Measurements from ENCODE around the gene SNX15. TPM values are rescaled to one million over a fixed set of nuclear protein-coding genes. Genes with fewer than 3 reads are reported as not detected.
"Not testable (repeated sequence)": the region's sequence is repeated elsewhere in the genome, so short reads cannot be mapped to it uniquely, and the experiment has no call there.

Gene SNX15
- total RNA-seq, 2 donors from 2014 or later: 17.2 to 20.1 TPM

GRCh38 chr11:65013130-65013887 lies 13.9 kb upstream of the SNX15 start:
- intact Hi-C loops (cut with DNase I): loop anchor here in 1 of 2 donors (5.0 kb wide), 1 partner anchor 104 kb away; the partner anchor contains the start of gene ZNHIT2
- ATAC-seq (peak; percentile 92 to 93), DNase-seq (peak; percentile 94)

GRCh38 chr11:65013888-65014725 lies 13.1 kb upstream of the SNX15 start, which contains the start of gene ARL2:
Gene ARL2 (plus strand): TSS chr11:65014160. CDS start chr11:65014208, 48 bp downstream.
- DNase-seq (peak; percentile 96), ATAC-seq (peak; percentile 95)
- intact Hi-C loops (cut with DNase I): loop anchor here in 1 of 2 donors (5.0 kb wide), 1 partner anchor 103 kb away; the partner anchor contains the start of gene ZNHIT2

GRCh38 chr11:65014726-65015227 lies 12.5 kb upstream of the SNX15 start:
- intact Hi-C loops (cut with DNase I): loop anchor here in 1 of 2 donors (5.0 kb wide), 1 partner anchor 103 kb away; the partner anchor contains the start of gene ZNHIT2
- no peak for DNase-seq
- ATAC-seq: peak in 1 of 2 donors; percentile 21

GRCh38 chr11:65016705-65017104 lies 10.5 kb upstream of the SNX15 start:
- DNase-seq (no peak), ATAC-seq (no peak)
- intact Hi-C loops (cut with DNase I): no loop called here

GRCh38 chr11:65017937-65018336 lies 9.3 kb upstream of the SNX15 start:
- DNase-seq (no peak), ATAC-seq (no peak)
- intact Hi-C loops (cut with DNase I): no loop called here

- intact Hi-C loops (cut with DNase I): no loop called here
- peak in 1 of 2 donors; percentile 45 for ATAC-seq
- no peak for DNase-seq
Measured at GRCh38 chr11:65019824-65020223, 7.4 kb upstream of the SNX15 start.

- ATAC-seq (no peak), DNase-seq (no peak)
- intact Hi-C loops (cut with DNase I): no loop called here
Measured at GRCh38 chr11:65021003-65021402, 6.2 kb upstream of the SNX15 start.

GRCh38 chr11:65021509-65021908 lies 5.7 kb upstream of the SNX15 start:
- intact Hi-C loops (cut with DNase I): no loop called here
- ATAC-seq (no peak), DNase-seq (no peak)

GRCh38 chr11:65023502-65023901 lies 3.7 kb upstream of the SNX15 start:
- DNase-seq; ATAC-seq; intact Hi-C loops (cut with DNase I): not testable (repeated sequence)

- intact Hi-C loops (cut with DNase I): no loop called here
- DNase-seq (no peak), ATAC-seq (no peak)
Measured at GRCh38 chr11:65026810-65027209, 429 bp upstream of the SNX15 start.

GRCh38 chr11:65032216-65032615 lies 5.0 kb downstream of the SNX15 start:
- intact Hi-C loops (cut with DNase I): no loop called here
- no peak for ATAC-seq
- DNase-seq: no peak

- no peak for ATAC-seq
- DNase-seq: no peak
- intact Hi-C loops (cut with DNase I): no loop called here
Measured at GRCh38 chr11:65034423-65034822, 7.2 kb downstream of the SNX15 start.

GRCh38 chr11:65035579-65035978 lies 8.3 kb downstream of the SNX15 start:
- no peak for DNase-seq
- ATAC-seq: no peak
- intact Hi-C loops (cut with DNase I): no loop called here

- no peak for ATAC-seq
- peak; percentile 56 for DNase-seq
- intact Hi-C loops (cut with DNase I): no loop called here
Measured at GRCh38 chr11:65036931-65037330, 9.7 kb downstream of the SNX15 start.

- intact Hi-C loops (cut with DNase I): no loop called here
- ATAC-seq (no peak), DNase-seq (no peak)
Measured at GRCh38 chr11:65040520-65040846, 13.2 kb downstream of the SNX15 start.

GRCh38 chr11:65040847-65041622 lies 13.8 kb downstream of the SNX15 start, which contains the start of gene SAC3D1:
Gene SAC3D1 (plus strand): TSS chr11:65041210. CDS start chr11:65041293, 83 bp downstream.
- intact Hi-C loops (cut with DNase I): no loop called here
- DNase-seq: peak; percentile 91

GRCh38 chr11:65042891-65043290 lies 15.7 kb downstream of the SNX15 start:
- intact Hi-C loops (cut with DNase I): no loop called here
- ATAC-seq (no peak), DNase-seq (no peak)

More at GRCh38 chr11:65040847-65041622, 13.8 kb downstream of the SNX15 start, which contains the start of gene SAC3D1:
- peak; percentile 97 for ATAC-seq

- DNase-seq (peak; percentile 44), ATAC-seq (no peak)
- intact Hi-C loops (cut with DNase I): no loop called here
Measured at GRCh38 chr11:65043881-65044501, 16.8 kb downstream of the SNX15 start.

- ATAC-seq: no peak
- intact Hi-C loops (cut with DNase I): no loop called here
- DNase-seq: no peak
Measured at GRCh38 chr11:65045061-65045460, 17.8 kb downstream of the SNX15 start.

Measured in left cardiac atrium (tissue), 4 donors.